HepG2 (cell line): ENCODE measurements around the gene ZNF488.

ENCODE experiments used
- STAT6 ChIP-seq: sonication (generic); formaldehyde crosslinking; IDR thresholded peaks from 2 replicates; pipeline ENCODE4 v1.4.0; 2020; ENCODE audit warnings: missing genetic modification reagents, mild to moderate bottlenecking, borderline replicate concordance
- TRIM22 ChIP-seq: fragments of 450-650 bp; IDR thresholded peaks from 2 replicates; pipeline ENCODE4 v1.6.1; 2017
- XRCC5 ChIP-seq: fragments of 200-400 bp; formaldehyde crosslinking; optimal IDR thresholded peaks from 2 replicates; pipeline ENCODE3; 2017; ENCODE audit warnings: mild to moderate bottlenecking, low read length

GRCh38 chr10:47414752-47415519 is 30.8 kb upstream of the ZNF488 start:
- no peak for TF ChIP-seq XRCC5
- TF ChIP-seq TRIM22 = no peak
- TF ChIP-seq STAT6 (CRISPR knock-in tag) = no peak
